Gastrocnemius medialis (tissue), 4 donors: ENCODE measurements around the gene BPIFB2. TPM values are rescaled to one million over a fixed set of nuclear protein-coding genes. Genes with fewer than 3 reads are reported as not detected.

Source experiments
- ATAC-seq, 2 donors: fragments of 150-250 bp; one replicate each; pipeline ENCODE4 v1.9.1; 2016
- DNase-seq, 2 donors: peaks; one replicate each; pipeline ENCODE4 v3.0.0-alpha.2; 2019
- H3K27ac ChIP-seq, 4 donors: fragments of 200-600 bp; sonication (generic); 1 replicate in 1 of 4; 2 replicates in 3 of 4; pipeline ENCODE4 v1.5.1; 2016 to 2018; ENCODE audit warnings: mild to moderate bottlenecking in 2 of 4, moderate library complexity in 1 of 4
- H3K27me3 ChIP-seq, 3 donors: fragments of 200-600 bp; sonication (generic) in 2 of 3; 1 replicate in 1 of 3; 2 replicates in 2 of 3; pipeline versions ENCODE4 v1.5.1 to v1.6.0; 2016 to 2019; ENCODE audit warnings: mild to moderate bottlenecking in 1 of 3, moderate library complexity in 1 of 3
- H3K36me3 ChIP-seq, 2 donors: fragments of 200-600 bp; sonication (generic) in 1 of 2; one replicate each; pipeline ENCODE4 v1.5.1; 2017 to 2018
- H3K4me1 ChIP-seq, 2 donors: fragments of 200-600 bp; sonication (generic) in 1 of 2; one replicate each; pipeline ENCODE4 v1.5.1; 2016 to 2017; ENCODE audit warnings: mild to moderate bottlenecking in 2 of 2
- H3K4me3 ChIP-seq, 4 donors: fragments of 200-600 bp; sonication (generic) in 3 of 4; 1 replicate in 1 of 4; 2 replicates in 3 of 4; pipeline ENCODE4 v1.5.1; 2016 to 2019; ENCODE audit warnings: mild to moderate bottlenecking in 2 of 4
- H3K9me3 ChIP-seq, 3 donors: fragments of 200-600 bp; sonication (generic) in 2 of 3; 1 replicate in 1 of 3; 2 replicates in 2 of 3; pipeline ENCODE4 v1.5.1; 2016 to 2019
- CTCF ChIP-seq, 5 experiments: fragments of 450-650 bp in 3 of 5; fragments of 200-600 bp in 2 of 5; sonication (generic) in 2 of 5; IDR thresholded peaks in 4 of 5; conservative IDR thresholded peaks in 1 of 5; 1 replicate in 4 of 5; 2 replicates in 1 of 5; pipeline ENCODE4 v1.5.1; 2016 to 2019; ENCODE audit warnings: antibody characterized with exemption in 5 of 5, mild to moderate bottlenecking in 3 of 5, moderate library complexity in 3 of 5
- POLR2A ChIP-seq, 2 donors: fragments of 450-650 bp; IDR thresholded peaks; one replicate each; pipeline ENCODE4 v1.6.1; 2017; ENCODE audit warnings: antibody characterized with exemption in 2 of 2, mild to moderate bottlenecking in 2 of 2, moderate library complexity in 2 of 2
- in situ Hi-C, 4 donors: fragments of 200-750 bp; cut with MboI; loops; one replicate each; pipeline versions ENCODE4 v1.15.0 to v1.8.0; 2017; ENCODE audit warnings: low sequenced_read_pairs in 4 of 4
- intact Hi-C: fragments of 100-400 bp; cut with DNase I; formaldehyde crosslinking; loops from one replicate; pipeline ENCODE4 v1.15.1; 2023; ENCODE audit warnings: low total_unique reads
- total RNA-seq, 4 donors: library from RNA; depleted of rRNA; stranded (reverse); fragments of >200 nt; gene quantifications; one replicate each; pipeline versions ENCODE4 v1.1.0 to v1.2.3, GENCODE V29; 2016

Gene BPIFB2
- total RNA-seq, 4 donors from 2014 or later, result not detected

DNA sequence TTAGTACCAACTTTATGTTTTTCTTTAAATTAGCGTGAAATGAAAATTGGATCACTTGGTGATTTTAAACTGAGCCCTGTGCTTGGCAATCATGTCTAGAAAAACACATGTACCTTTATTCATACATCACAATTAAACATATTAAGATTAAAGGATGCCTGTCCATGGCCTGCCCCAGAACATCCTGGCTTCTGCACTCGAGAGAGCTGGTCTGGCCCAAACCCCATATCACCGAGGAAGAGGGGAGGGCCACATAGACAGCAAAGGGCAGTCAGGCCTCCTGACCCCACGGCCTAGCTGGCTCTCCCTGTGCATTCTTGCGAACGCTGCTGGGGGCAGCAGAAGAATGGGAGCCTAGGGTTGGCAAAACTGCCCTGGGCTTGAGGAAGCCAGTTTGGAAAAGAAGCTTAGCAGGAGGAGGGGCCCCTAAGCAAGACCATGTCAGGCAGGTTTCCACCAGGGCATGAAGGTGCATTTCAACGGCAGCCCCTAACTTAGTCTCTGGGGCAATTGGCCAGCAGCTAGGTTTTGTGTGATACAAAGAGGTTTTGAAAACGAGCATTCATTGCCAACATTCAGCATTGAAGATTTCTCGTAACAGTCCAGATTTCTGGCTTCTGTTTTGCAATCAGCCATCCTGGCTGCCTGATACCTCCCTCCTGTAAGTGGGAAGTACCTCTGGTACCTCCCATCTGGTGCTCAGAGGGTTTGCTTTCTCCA lies 54.8 kb downstream of the BPIFB2 start:
- Histone ChIP-seq H3K9me3 (no peaks in the 10 kb centered on the region), H3K27ac (no peak overlapping the region), H3K4me1 (no peaks in the 10 kb centered on the region), H3K4me3 (no peak overlapping the region), H3K27me3 (no peaks in the 10 kb centered on the region), H3K36me3 (no peaks in the 10 kb centered on the region)
- DNase-seq, result no peak
- intact Hi-C loops, result no loop called here
- no peak for ATAC-seq
- in situ Hi-C loops, result no loop called here
- no peak for TF ChIP-seq CTCF (IDR thresholded peaks at IDR 0.05 in 4 of 5, conservative IDR thresholded peaks at IDR 0.05 in 1 of 5)
- TF ChIP-seq POLR2A (IDR thresholded peaks at IDR 0.05), result no peak

- TF ChIP-seq POLR2A (IDR thresholded peaks at IDR 0.05) (no peak), CTCF (IDR thresholded peaks at IDR 0.05 in 4 of 5, conservative IDR thresholded peaks at IDR 0.05 in 1 of 5) (no peak)
- no peaks in the 10 kb centered on the region for H3K4me1 ChIP-seq
- H3K27me3 ChIP-seq, result no peaks in the 10 kb centered on the region
- H3K9me3 ChIP-seq, result no peaks in the 10 kb centered on the region
- DNase-seq, result no peak
- intact Hi-C loops (no loop called here), in situ Hi-C loops (no loop called here)
- H3K36me3 ChIP-seq, result no peaks in the 10 kb centered on the region
- no peak overlapping the region for H3K4me3 ChIP-seq
- no peak for ATAC-seq
- H3K27ac ChIP-seq, result no peak overlapping the region
Observed at GRCh38 chr20:33062825-33063149, 55.3 kb downstream of the BPIFB2 start.

DNA sequence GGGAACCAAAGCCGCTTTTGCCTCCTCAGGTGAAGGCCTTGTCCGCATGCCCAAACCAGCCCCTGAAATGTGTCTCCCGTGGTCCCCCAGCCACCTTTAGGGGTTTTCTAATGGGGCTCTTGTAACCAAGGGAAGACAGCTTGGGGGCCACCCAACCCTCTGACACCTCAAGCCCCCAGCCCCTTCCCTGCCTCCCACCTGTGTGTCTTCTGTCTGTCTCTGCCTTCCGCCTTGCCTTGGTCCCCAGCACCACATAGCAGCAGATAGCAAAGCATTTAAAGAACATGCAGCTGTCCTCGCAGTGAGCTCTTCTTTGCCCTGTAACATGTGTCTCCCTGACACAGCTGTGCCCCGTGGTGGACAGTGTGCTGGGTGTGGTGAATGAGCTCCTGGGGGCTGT lies 55.8 kb downstream of the BPIFB2 start:
- no peak overlapping the region for H3K4me3 ChIP-seq
- no peaks in the 10 kb centered on the region for H3K9me3 ChIP-seq
- H3K27ac ChIP-seq, result no peak overlapping the region
- no peak for DNase-seq
- in situ Hi-C loops, result no loop called here
- no peaks in the 10 kb centered on the region for H3K27me3 ChIP-seq
- no peaks in the 10 kb centered on the region for H3K4me1 ChIP-seq
- intact Hi-C loops, result no loop called here
- no peak for TF ChIP-seq CTCF (IDR thresholded peaks at IDR 0.05 in 4 of 5, conservative IDR thresholded peaks at IDR 0.05 in 1 of 5)
- no peak for TF ChIP-seq POLR2A (IDR thresholded peaks at IDR 0.05)
- ATAC-seq, result no peak
- no peaks in the 10 kb centered on the region for H3K36me3 ChIP-seq

DNA sequence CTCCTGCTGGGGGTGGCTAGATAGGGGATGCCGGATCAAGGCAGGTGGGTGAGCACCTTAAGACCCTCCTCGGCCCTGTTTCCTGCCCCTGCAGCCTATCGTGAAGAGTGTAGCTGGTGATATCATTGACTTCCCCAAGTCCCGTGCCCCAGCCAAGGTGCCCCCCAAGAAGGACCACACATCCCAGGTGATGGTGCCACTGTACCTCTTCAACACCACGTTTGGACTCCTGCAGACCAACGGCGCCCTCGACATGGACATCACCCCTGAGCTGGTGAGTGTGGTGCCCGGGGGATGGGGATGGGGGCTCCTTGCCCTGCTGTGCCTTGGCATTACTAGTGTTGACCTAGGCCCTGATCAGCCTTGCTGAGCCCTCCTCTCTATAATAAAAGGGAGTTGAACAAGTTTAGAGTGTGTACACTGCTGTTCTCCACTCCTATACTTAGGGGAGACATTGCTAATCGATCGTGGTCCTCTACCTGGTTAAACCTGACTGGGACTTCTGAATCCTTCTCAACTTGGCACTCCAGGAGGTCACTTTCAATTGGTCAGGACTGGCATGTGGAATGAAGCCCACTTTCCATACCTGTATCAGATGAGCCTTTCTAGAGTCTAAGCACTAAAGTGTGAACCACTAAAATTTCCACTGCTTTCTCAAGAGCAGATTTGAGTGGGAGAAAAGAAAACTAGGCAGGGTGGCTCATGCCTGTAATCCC lies 57.2 kb downstream of the BPIFB2 start:
- in situ Hi-C loops, result no loop called here
- no peak for TF ChIP-seq POLR2A (IDR thresholded peaks at IDR 0.05)
- TF ChIP-seq CTCF (IDR thresholded peaks at IDR 0.05 in 4 of 5, conservative IDR thresholded peaks at IDR 0.05 in 1 of 5), result no peak

More for the DNA sequence above, 57.2 kb downstream of the BPIFB2 start:
- no peaks in the 10 kb centered on the region for H3K27me3 ChIP-seq
- H3K9me3 ChIP-seq, result no peaks in the 10 kb centered on the region
- ATAC-seq (no peak), DNase-seq (no peak)
- intact Hi-C loops, result no loop called here
- no peaks in the 10 kb centered on the region for H3K4me1 ChIP-seq
- no peak overlapping the region for H3K4me3 ChIP-seq
- H3K36me3 ChIP-seq, result no peaks in the 10 kb centered on the region
- H3K27ac ChIP-seq, result no peak overlapping the region
